ENCODE results near the gene EXO1.
"Not testable (repeated sequence)": the region's sequence is repeated elsewhere in the genome, so short reads cannot be mapped to it uniquely, and the experiment has no call there.

Gene EXO1

GRCh38 chr1:241847796-241848685 lies at the start of gene EXO1:
EXO1 (plus strand) TSS chr1:241848204; CDS start chr1:241850426, 2,222 bp downstream.
- DNase-seq, result peak; percentile 96

DNA sequence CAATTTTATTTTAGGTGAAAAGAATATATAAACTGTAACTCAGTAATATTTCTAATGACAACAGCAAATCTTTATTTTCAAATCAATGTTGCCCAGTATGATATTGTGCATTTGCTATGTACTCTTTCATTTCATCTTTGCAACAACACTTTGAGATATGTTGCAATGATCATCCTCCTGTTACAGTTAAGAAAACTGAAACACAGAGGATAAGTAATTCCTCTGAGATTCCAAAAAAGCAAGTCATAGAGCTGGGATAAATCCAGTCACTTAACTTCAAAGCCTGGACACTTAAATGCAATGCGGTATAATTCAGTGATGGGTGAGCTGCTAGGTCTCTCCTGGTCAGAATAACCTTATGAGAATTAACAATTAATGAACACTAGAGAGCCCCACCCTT lies 48.6 kb upstream of the EXO1 start:
- DNase-seq, result no peak

GRCh38 chr1:241800640-241801039 lies 47.4 kb upstream of the EXO1 start:
- no peak for DNase-seq

GRCh38 chr1:241802863-241803262 lies 45.1 kb upstream of the EXO1 start:
- no peak for DNase-seq

DNA sequence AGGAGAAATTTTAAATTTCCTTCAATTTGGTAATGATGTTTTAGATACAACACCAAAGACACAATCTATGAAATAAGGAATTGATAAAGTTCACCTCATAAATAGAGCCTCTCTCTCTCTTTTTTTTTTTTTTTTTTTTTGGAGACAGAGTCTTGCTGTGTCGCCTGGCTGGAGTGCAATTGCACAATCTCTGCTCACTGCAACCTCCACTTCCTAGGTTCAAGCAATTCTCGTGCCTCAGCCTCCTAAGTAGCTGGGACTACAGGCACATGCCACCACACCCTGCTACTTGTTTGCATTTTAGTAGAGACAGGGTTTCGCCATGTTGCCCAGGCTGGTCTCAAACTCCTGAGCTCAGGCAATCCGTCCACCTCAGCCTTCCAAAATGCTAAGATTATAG lies 43.3 kb upstream of the EXO1 start:
- not testable (repeated sequence) for DNase-seq

- no peak for DNase-seq
Measured at GRCh38 chr1:241808265-241808664, 39.7 kb upstream of the EXO1 start.

GRCh38 chr1:241810769-241811405 lies 37.1 kb upstream of the EXO1 start:
- DNase-seq, result no peak

DNA sequence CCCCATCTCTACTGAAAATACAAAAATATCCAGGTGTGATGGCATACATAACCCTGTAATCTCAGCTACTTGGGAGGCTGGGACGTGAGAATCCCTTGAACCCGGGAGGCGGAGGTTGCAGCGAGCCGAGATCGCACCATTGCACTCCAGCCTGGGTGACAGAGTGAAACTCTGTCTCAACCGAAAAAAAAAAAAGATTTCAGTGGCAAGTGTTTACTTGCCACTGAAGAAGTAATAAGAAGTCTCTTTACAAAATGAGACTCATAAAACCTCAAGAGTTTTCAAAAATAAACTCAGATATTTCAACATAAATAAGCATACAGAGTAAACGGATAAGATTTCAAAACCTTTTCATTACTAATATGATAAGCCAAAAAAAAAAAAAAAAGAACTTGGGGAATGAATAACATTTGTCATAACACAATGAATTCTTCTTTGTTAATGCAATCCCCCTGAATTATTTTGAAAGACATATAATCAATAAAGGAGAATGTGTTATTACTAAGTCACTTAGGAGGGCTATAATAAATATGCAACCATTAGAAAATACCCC lies 34.2 kb upstream of the EXO1 start:
- no peak for DNase-seq

DNA sequence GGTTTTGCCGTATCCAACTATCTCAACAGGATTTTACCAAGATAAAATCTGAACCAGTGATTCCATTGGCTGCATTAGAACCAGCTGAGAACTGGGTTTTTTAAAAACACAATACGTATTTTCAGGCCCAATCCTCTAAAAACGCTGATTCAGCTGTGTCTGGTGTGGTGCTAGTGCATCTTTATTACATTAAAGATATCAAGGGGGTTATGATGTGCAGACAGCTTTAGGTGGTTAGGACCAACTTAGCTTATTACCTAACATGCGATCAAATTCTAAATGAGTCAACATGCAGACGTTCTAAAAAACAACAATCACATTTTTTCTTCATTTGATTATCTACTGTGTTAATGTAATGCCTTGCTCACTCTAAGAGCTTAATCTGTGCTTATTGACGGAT lies 32.0 kb upstream of the EXO1 start:
- no peak for DNase-seq

GRCh38 chr1:241817331-241817792 lies 30.6 kb upstream of the EXO1 start:
- DNase-seq, result peak; percentile 76

- DNase-seq, result no peak
Measured at GRCh38 chr1:241817956-241818612, 29.9 kb upstream of the EXO1 start.

GRCh38 chr1:241819340-241819866 lies 28.6 kb upstream of the EXO1 start:
- no peak for DNase-seq

- peak; percentile 10 for DNase-seq
Measured at GRCh38 chr1:241821363-241821762, 26.6 kb upstream of the EXO1 start.

DNA sequence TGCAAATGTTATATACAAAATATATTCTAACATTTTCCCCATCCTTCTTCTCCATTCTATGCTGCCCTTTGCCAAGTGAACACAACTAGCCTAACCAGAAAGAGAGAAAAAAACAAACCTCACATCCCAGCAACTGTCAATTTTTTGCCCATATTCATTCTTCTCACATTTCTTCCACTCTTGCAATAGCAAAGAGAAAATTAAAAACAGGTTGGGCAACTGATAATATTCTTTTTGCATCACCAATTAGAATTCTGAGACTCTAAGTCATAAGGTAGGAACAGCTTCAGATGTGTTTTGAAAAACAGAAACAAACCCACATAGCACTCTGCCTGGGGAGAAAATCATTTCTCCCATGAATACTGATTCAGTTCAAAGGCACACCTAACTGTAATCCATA lies 25.2 kb upstream of the EXO1 start:
- DNase-seq, result no peak

- DNase-seq, result no peak
Measured at GRCh38 chr1:241823925-241824324, 24.1 kb upstream of the EXO1 start.

DNA sequence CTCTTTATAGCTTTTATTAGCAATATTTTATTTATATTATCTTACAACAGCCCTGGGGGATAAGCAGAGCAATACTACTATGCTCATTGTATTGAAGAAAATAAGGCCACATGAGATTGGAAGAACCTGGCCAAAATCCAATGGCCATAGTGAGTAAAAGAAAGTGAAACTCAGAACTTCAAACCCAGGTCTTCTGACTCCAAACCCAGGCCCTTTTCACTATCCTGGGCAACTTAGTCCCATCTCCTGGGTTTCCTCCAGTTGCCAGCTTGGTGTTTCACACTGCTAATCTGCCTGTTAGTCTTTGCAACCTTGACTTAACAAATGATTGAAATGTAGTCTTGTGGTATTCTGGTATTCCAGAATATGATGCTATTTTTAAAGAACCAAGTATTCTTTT lies 22.4 kb upstream of the EXO1 start:
- no peak for DNase-seq

DNA sequence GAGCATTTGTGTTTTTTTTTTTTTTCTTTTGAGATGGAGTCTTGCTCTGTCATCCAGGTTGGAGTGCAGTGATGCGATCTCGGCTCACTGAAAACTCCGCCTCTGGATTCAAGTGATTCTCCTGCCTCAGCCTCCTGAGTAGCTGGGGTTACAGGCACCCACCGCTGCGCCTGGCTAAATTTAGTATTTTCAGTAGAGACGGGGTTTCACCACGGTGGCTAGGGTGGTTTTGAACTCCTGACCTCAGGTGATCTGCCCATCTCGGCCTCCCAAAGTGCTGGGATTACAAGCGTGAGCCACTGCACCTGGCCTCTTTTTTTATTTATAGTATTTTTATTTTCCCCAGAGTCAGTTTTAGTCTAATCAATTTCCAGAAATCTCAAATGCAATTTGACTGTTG lies 21.4 kb upstream of the EXO1 start:
- DNase-seq, result not testable (repeated sequence)

GRCh38 chr1:241827264-241827663 lies 20.7 kb upstream of the EXO1 start:
- no peak for DNase-seq

DNA sequence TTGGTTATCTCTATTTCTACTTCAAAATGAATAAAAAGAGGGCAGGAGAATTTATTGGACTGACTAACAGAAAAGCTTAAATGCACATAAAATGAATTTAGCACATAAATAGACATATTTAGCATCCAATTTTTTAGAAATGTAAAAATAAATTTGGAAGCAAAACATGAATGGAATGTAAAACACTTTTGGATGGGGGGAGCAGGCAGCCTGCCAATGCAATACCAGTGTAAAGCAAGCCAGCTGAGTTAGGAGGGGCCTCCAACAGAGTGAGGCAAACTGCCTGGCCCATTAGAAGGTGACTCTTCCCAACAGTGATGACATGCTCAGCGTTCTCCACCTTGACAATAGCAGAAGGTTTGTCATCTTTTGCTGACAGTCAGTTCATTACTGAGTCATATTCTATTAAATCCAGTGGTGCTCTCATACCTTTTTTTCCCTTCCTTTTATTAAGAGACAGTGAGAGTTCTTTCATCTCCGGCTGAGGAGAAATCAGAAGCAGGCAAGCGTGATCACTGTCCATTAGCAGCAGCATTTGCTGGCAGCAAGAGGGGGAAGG lies 19.5 kb upstream of the EXO1 start:
- peak; percentile 61 for DNase-seq

DNA sequence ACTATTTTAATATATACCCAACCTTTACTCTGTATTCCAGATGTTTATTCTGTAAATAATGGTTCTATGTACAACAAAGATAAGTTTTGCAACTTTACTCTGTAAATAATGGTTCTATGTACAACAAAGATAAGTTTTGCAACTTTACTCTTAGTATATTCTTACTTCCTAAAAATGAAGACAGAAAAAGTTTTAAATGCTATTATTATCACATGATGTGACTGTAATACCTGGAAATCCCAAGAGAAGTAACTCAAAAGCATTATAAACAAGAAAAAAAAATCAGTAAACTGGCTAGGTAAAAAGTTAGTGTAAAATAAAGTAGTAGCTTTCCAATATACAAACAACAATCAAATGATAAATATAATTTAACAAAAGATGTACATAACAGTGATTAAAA lies 18.5 kb upstream of the EXO1 start:
- DNase-seq, result no peak

DNA sequence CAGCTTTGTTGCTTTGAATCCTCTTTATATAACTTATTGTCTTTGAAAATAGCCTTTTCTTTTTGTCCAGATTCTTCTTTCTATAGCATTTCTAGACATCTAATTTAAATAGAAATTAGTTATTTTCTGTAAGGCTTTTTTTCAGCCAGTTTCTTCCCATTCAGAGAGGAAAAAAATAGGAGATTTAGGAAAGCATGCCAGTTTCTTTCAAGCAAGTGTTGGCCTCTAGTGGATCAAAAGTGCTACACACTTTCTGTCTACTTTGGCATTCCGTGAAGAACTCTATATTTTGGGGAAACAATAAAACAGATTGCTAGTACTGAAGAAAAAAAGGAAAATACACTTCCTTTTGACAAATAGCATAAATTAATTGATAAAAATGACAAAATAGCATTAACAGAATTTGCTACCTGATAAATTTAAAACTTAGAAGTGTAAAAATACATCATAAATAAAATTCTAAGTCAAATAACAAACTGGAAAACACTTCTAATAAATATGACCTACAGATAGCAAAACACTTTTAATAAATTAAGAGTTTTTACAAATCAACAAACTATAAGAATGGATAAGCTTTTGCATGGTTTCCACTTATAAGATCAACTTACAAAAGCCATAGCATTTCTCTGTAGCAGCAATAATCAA lies 13.1 kb upstream of the EXO1 start:
- peak; percentile 35 for DNase-seq

GRCh38 chr1:241836941-241837340 lies 11.1 kb upstream of the EXO1 start:
- no peak for DNase-seq
